ENCODE results near the gene ACSM2B. TPM values are rescaled to one million over a fixed set of nuclear protein-coding genes. Genes with fewer than 3 reads are reported as not detected.
"Not testable (repeated sequence)": the region's sequence is repeated elsewhere in the genome, so short reads cannot be mapped to it uniquely, and the experiment has no call there.

Gene ACSM2B, protein sequence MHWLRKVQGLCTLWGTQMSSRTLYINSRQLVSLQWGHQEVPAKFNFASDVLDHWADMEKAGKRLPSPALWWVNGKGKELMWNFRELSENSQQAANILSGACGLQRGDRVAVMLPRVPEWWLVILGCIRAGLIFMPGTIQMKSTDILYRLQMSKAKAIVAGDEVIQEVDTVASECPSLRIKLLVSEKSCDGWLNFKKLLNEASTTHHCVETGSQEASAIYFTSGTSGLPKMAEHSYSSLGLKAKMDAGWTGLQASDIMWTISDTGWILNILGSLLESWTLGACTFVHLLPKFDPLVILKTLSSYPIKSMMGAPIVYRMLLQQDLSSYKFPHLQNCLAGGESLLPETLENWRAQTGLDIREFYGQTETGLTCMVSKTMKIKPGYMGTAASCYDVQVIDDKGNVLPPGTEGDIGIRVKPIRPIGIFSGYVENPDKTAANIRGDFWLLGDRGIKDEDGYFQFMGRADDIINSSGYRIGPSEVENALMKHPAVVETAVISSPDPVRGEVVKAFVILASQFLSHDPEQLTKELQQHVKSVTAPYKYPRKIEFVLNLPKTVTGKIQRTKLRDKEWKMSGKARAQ
- not detected for total RNA-seq

DNA sequence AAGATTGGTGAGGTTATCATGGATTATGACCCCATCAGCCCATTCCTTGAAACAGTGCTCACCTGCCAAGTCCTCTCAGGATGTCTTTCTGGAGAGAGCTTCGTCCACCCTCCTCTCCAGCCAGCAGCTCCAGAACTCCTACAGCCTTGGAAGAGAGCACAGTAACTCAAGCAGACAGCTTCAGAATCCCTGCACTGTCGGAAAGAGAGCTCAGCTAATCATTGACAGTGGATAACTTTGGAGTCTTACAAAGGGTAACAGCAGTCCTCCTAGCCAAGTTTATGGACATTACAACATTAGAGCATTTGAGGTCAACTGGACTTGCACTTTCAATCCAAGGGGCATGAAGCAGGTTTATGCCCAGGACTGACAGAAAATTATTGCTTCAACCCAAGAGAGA lies at the start of gene ACSM2B:
TSS of gene ACSM2B (minus strand) at position 223 of the 400 bp plus-strand sequence. CDS start 11,522 bp downstream, outside the sequence.
- not testable (repeated sequence) for H3K27me3 ChIP-seq

DNA sequence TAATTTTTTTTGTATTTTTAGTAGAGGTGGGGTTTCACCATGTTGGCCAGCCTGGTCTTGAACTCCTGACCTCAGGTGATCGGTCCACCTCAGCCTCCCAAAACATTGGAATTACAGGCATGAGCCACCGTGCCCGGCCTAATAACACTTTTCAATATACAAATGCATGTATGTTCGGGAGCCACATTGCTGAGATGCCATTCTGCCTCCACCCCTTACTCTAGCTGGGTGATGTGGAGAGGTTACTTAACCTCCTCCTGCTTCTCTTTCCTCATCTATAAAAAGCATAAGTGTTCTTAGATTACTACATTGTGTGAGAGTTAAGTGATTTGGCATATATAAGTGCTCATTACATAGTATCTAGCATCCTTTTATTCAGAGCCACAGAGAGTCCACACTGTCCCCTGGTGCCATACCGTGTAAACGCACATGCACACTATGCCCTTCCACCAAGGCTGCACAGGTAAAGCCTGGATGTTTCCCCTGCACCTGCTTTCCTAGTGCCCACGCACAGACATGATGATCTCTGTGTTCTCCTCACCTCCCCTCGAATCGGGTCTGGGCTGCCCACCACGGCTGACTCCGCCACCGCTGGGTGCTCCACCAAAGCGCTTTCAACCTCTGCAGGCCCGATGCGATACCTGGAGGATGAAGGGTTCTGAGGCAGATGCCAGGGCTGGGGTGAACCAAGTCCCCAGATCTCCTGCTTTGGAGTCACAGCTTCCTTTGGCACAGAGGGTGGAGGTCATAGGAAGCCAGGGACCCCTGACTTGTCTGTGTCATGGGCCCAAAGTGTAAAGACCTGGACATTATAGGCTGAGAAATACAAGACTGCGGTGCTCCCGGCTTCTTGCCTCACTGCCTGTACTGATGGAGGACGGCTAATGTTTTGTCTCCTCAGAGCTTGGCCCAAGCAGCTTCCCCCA lies 49.0 kb upstream of the ACSM2B start:
- intact Hi-C loops (cut with DNase I; ENCODE audit: low total_unique reads), result no loop called here
- H3K27me3 ChIP-seq, result no peaks in the 10 kb centered on the region
- H3K36me3 ChIP-seq, result no peaks in the 10 kb centered on the region
- DNase-seq (ENCODE audit: low spot score in 2 of 2), result no peak
- H3K4me1 ChIP-seq, result no peaks in the 10 kb centered on the region
- no peak for TF ChIP-seq POLR2A (IDR thresholded peaks at IDR 0.05)
- TF ChIP-seq CTCF (IDR thresholded peaks at IDR 0.05), result no peak
- no peak for TF ChIP-seq POLR2AphosphoS5 (IDR thresholded peaks at IDR 0.05)
- H3K27ac ChIP-seq, result no peak overlapping the region
- no peak overlapping the region for H3K4me3 ChIP-seq
- no peaks in the 10 kb centered on the region for H3K9me3 ChIP-seq

More for the DNA sequence above, at the start of gene ACSM2B:
- H3K9me3 ChIP-seq; H3K4me1 ChIP-seq; H3K4me3 ChIP-seq; intact Hi-C loops (cut with DNase I; ENCODE audit: low total_unique reads); DNase-seq (ENCODE audit: low spot score in 2 of 2); H3K36me3 ChIP-seq; H3K27ac ChIP-seq: not testable (repeated sequence)

- Histone ChIP-seq H3K36me3 (no peaks in the 10 kb centered on the region), H3K4me3 (no peak overlapping the region), H3K4me1 (no peaks in the 10 kb centered on the region), H3K9me3 (no peaks in the 10 kb centered on the region), H3K27me3 (no peaks in the 10 kb centered on the region), H3K27ac (no peak overlapping the region)
- DNase-seq (ENCODE audit: low spot score in 2 of 2), result no peak
- intact Hi-C loops (cut with DNase I; ENCODE audit: low total_unique reads), result no loop called here
- no peak for TF ChIP-seq POLR2A (IDR thresholded peaks at IDR 0.05)
- no peak for TF ChIP-seq CTCF (IDR thresholded peaks at IDR 0.05)
These were observed 48.0 kb upstream of the ACSM2B start for GRCh38 chr16:20624205-20624604.

DNA sequence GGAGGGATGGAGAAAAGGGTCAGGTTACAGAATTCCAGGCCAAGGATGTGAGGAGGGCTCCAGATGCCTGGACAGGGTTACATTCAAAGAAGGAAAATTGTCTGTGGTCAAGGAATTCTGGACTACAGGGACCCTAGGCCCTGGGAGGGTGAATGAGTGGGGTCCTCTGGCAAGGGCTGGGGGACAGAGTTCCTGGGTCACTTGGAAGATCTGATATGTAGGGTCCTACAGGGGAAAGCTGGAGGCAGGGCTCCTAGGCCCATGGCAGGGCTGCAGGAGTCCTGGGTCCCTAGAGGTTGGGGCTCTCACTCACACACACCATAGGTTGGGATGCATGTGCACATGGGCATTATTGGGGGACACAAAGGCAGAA lies 46.3 kb upstream of the ACSM2B start:
- Histone ChIP-seq H3K4me1 (no peaks in the 10 kb centered on the region), H3K27me3 (no peaks in the 10 kb centered on the region), H3K27ac (no peak overlapping the region), H3K36me3 (no peaks in the 10 kb centered on the region), H3K9me3 (no peaks in the 10 kb centered on the region), H3K4me3 (no peak overlapping the region)
- intact Hi-C loops (cut with DNase I; ENCODE audit: low total_unique reads), result no loop called here
- no peak for DNase-seq (ENCODE audit: low spot score in 2 of 2)
- TF ChIP-seq POLR2A (IDR thresholded peaks at IDR 0.05) (no peak), CTCF (IDR thresholded peaks at IDR 0.05) (no peak), POLR2AphosphoS5 (IDR thresholded peaks at IDR 0.05) (no peak)

- no peak for DNase-seq (ENCODE audit: low spot score in 2 of 2)
- no peaks in the 10 kb centered on the region for H3K4me1 ChIP-seq
- no peaks in the 10 kb centered on the region for H3K9me3 ChIP-seq
- no peaks in the 10 kb centered on the region for H3K36me3 ChIP-seq
- H3K4me3 ChIP-seq, result no peak overlapping the region
- no peaks in the 10 kb centered on the region for H3K27me3 ChIP-seq
- TF ChIP-seq POLR2AphosphoS5 (IDR thresholded peaks at IDR 0.05) (no peak), POLR2A (IDR thresholded peaks at IDR 0.05) (no peak), CTCF (IDR thresholded peaks at IDR 0.05) (no peak)
- intact Hi-C loops (cut with DNase I; ENCODE audit: low total_unique reads), result no loop called here
- no peak overlapping the region for H3K27ac ChIP-seq
These were observed 45.2 kb upstream of the ACSM2B start for GRCh38 chr16:20621406-20621805.
